Right renal pelvis (tissue), 4 donors: ENCODE results near the gene MYCBPAP. TPM values are rescaled to one million over a fixed set of nuclear protein-coding genes. Genes with fewer than 3 reads are reported as not detected.

Experiments
- DNase-seq, 4 donors: peaks; one replicate each; pipeline ENCODE4 v3.0.0-alpha.2; 2013; ENCODE audit warnings: low read depth in 4 of 4, low spot score in 3 of 4, missing footprints in 1 of 4
- polyA plus RNA-seq, 4 donors: library from polyadenylated mRNA; unstranded; fragments of 120-200 nt; gene quantifications; one replicate each; pipeline ENCODE4 v1.2.1, GENCODE V29; 2013; ENCODE audit not compliant: insufficient read length in 4 of 4

The MYCBPAP gene
- polyA plus RNA-seq, 4 donors: 1.9 to 3.0 (median 2.2) TPM

GRCh38 chr17:50514936-50515702 is 6.9 kb downstream of the MYCBPAP start:
- no peak for DNase-seq

GRCh38 chr17:50517011-50517410 is 8.8 kb downstream of the MYCBPAP start:
- DNase-seq: no peak

GRCh38 chr17:50517504-50518383 is 9.5 kb downstream of the MYCBPAP start:
- DNase-seq: no peak

GRCh38 chr17:50518384-50519023 is 10.3 kb downstream of the MYCBPAP start:
- no peak for DNase-seq

GRCh38 chr17:50519141-50519834 is 11.0 kb downstream of the MYCBPAP start:
- DNase-seq: no peak

- DNase-seq: no peak
These were observed 12.2 kb downstream of the MYCBPAP start for GRCh38 chr17:50520483-50520882.

- DNase-seq: no peak
These were observed 13.3 kb downstream of the MYCBPAP start for GRCh38 chr17:50521514-50521913.

GRCh38 chr17:50522766-50523165 is 14.5 kb downstream of the MYCBPAP start:
- no peak for DNase-seq

- no peak for DNase-seq
These were observed 15.0 kb downstream of the MYCBPAP start for GRCh38 chr17:50523208-50523607.

- no peak for DNase-seq
These were observed 16.6 kb downstream of the MYCBPAP start for GRCh38 chr17:50524838-50525237.

- no peak for DNase-seq
These were observed 19.0 kb downstream of the MYCBPAP start for GRCh38 chr17:50527155-50527762.

- DNase-seq: no peak
These were observed 19.8 kb downstream of the MYCBPAP start for GRCh38 chr17:50527949-50528474.

- DNase-seq: no peak
These were observed 21.6 kb downstream of the MYCBPAP start for GRCh38 chr17:50529849-50530248.

- no peak for DNase-seq
These were observed 23.3 kb downstream of the MYCBPAP start for GRCh38 chr17:50531428-50532025.

- DNase-seq: no peak
These were observed 24.3 kb downstream of the MYCBPAP start, which contains the start of gene EPN3 for GRCh38 chr17:50532452-50533024. TSS of gene EPN3 (plus strand) at chr17:50532735. CDS start at chr17:50536557, 3,822 bp downstream.

GRCh38 chr17:50533185-50533584 is 24.9 kb downstream of the MYCBPAP start:
- DNase-seq: no peak

- DNase-seq: no peak
These were observed 25.5 kb downstream of the MYCBPAP start for GRCh38 chr17:50533720-50534148.

- DNase-seq: no peak
These were observed 26.2 kb downstream of the MYCBPAP start for GRCh38 chr17:50534222-50534978.
